ENCODE data around the gene SYTL3. TPM values are rescaled to one million over a fixed set of nuclear protein-coding genes. Genes with fewer than 3 reads are reported as not detected.

The SYTL3 gene
- total RNA-seq, 2 donors from 2014 or later, result 3.7 to 4.4 TPM

DNA sequence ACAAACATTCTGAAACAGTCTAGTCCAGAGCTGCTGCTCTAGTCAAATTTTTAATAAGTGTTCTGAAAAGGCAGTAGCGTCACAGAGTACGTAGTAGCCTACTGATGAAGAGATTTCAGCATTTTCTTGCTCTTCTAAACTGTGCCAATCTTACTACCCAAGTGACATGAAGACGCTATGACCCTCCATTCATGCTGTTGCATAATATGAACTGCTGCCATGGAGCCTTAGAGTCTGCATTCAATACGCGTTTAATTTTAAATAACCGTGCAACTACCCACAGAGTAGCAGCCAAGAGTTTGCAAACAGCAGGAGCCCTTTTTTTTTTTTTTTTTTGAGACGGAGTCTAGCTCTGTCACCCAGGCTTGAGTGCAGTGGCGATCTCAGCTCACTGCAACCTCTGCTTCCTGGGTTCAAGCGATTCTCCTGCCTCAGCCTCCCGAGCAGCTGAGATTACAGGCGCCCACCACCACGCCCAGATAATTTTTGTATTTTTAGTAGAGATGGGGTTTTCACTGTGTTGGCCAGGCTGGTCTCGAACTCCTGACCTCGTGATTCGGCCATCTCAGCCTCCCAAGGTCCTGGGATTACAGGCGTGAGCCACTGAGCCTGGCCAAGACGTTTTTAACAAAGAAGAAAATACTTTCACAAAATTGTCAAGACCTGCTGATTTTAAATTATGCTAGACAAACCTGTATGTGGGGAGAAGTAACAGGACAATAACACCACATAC is 125.0 kb downstream of the SYTL3 start:
- ATAC-seq, result no peak
- intact Hi-C loops (cut with DNase I), result no loop called here
- no peak for DNase-seq

DNA sequence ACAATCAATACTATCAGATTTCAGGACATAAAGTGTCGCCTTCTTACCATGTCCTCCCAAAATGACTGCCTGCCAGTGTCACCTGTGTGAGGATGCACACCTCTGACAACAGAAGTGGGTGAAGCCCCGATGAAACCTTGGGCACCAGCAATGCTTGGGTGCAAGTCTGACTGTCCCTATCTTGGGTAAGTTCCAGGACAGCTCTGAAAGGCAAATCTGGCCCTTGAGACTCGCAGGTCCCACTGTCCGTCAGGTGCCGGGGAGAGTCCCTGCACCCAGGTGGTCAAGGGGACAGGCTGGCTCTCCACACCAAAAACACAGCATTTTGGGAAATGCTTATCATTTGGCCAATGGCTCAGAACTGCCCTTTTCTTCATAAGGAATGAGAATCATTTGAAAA is 126.0 kb downstream of the SYTL3 start:
- intact Hi-C loops (cut with DNase I), result no loop called here
- ATAC-seq (no peak), DNase-seq (no peak)

DNA sequence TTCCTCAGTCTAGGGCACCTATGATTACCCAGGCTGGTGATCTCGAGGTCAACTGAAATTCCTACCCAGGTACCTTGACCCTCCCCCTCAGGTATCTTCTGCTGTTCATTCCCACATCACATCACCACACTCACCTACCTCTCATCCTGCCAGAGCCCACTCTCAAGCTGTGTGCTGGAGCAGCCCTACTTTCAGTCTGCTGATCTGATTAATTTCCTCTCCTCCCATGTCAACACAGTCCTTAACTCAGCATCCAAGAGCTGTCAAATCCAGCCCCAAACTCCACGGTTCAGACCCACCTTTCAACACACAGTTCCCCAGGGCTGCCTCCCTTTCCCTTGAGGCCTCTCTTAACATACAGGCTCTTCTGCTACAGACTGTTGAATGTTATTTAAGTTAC is 126.9 kb downstream of the SYTL3 start:
- intact Hi-C loops (cut with DNase I), result no loop called here
- DNase-seq (no peak), ATAC-seq (no peak)

DNA sequence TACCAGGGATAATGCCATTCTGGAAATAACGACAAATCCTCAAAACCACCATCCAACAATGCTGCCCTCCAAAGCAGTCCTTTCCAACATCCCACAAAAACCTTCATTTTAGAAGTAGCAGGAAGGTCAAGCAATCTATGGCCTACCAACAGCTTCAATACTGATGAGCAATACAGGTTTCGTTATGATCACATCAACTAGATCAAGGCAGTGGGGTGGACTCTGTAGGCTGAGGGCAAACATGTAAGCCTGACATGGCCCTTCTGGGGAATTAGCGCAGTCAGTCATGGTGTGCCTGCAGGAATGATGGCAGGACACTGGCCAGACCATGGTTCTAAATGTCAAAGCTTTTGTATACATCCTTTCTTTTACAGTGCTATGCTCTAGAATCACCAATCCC is 127.7 kb downstream of the SYTL3 start:
- ATAC-seq (no peak), DNase-seq (no peak)
- intact Hi-C loops (cut with DNase I), result no loop called here

DNA sequence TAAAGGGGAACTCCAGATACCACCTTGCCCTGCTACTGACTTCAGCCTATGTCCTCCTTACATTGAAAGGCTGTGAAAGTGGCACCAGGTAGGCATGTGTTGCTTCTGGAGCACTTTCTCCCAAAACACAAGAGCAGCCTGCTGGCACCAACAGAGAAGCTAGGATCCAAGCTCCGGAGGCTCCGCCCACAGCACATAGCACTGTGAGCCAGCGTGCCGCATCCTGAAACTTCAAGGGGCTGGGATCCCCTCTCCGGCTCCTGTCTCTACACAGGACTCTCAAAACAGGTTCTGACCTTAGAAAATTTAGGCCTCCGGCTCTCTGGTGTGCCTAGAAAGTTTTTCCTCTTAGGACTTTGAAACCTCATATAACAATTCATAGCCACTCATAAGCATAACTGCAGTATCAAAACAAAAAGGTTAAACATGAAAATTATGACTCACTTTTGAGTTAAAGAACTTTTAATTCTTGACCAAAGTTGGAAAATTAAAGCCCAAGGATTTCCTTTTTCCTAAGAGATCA is 128.2 kb downstream of the SYTL3 start:
- peak; percentile 7 to 32 for ATAC-seq
- DNase-seq, result no peak
- intact Hi-C loops (cut with DNase I), result no loop called here

DNA sequence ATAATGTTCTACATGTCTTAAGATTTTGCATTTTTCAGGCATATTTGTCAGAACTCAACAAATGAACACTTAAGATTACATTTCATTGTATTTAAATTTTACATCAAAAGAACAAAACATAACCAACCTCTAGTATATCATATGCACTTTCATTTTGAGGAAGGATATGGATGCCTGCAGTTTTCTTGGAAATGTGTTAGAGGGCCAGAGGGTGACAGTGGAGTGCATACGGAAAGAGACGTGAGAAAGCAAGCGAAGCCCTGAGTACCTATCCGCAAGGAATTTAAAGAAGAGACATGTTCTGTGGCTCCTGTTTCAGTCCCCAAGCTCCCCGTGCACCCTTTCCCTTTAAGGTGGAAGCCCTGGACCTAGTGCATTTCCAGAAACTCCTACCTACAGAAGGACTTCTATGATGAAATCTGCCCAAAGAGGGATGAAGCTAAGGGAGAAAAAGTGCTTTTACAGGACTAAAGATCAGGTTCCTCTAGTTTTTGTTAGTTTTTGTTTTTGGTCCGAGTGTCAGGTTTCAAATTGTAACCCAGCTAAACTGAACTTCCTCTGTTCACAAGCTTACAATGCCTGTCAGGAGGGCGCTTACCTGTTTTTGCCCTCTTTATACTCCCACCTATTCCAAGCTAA is 130.5 kb downstream of the SYTL3 start:
- DNase-seq (no peak), ATAC-seq (no peak)
- intact Hi-C loops (cut with DNase I), result no loop called here

DNA sequence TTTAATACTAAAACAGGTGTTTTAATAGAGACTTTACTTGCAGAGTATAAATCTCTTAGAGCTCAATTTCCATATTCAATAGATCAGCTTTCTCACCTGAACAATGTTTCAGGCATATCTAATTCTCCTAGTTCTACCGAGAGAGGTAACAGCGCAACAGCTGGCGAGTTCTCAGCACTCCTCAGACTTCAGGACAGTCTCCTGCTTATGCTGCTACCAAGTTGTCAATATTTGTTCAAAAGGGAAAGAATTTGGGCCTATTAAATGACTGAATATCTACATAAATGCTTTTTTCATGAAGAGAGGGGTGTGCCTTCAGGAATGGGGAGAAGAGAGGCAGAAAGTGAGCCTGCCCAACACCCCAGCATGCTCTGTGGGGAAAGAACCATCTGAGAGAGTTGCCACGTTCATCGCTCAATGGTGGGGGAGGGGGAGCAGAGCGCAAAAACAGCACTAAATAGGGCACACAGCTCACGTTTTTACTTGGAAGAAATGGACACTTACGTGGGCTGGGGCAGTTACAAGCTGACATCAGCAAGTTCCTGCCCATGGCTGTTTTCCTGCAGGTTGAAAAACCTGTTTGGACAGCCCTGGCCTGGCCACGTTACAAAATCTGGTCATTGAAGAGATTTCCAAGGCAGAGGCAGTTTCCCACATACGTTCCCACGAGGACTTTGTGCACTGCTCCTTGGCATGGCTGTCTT is 131.3 kb downstream of the SYTL3 start:
- intact Hi-C loops (cut with DNase I), result no loop called here
- no peak for ATAC-seq

DNA sequence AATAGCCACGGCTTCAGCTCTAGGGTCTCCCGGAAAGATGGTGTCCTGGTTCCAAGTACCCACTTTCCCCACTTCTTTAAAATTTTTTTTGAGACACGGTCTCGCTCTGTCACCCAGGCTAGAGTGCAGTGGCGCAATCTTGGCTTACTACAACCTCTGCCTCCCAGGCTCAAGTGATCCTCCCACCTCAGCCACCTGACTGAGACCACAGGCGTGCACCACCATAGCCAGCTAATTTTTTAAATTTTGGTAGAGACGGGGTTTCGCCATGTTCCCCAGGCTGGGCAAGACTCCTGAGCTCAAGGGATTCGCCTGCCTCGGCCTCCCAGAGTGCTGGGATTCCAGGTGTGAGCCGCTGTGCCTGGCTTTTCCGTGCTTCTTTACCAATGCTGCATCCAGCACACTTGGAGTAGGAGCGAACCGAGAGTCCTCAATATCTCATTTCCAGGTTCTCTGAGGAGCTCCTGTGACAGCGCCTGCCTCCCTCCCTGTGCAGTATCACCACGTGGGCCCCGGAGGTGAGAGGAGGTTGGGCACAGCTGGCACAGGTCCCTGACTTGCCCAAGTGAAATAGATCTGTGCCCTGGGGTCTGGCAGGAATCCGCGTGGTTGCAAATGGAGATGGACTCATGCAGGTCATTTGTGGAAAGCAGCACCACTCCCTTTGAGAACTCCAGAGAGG is 132.0 kb downstream of the SYTL3 start:
- ATAC-seq (peak in 1 of 2 donors; percentile 1), DNase-seq (no peak)
- intact Hi-C loops (cut with DNase I), result no loop called here

More for the DNA sequence above, 131.3 kb downstream of the SYTL3 start:
- DNase-seq, result no peak

DNA sequence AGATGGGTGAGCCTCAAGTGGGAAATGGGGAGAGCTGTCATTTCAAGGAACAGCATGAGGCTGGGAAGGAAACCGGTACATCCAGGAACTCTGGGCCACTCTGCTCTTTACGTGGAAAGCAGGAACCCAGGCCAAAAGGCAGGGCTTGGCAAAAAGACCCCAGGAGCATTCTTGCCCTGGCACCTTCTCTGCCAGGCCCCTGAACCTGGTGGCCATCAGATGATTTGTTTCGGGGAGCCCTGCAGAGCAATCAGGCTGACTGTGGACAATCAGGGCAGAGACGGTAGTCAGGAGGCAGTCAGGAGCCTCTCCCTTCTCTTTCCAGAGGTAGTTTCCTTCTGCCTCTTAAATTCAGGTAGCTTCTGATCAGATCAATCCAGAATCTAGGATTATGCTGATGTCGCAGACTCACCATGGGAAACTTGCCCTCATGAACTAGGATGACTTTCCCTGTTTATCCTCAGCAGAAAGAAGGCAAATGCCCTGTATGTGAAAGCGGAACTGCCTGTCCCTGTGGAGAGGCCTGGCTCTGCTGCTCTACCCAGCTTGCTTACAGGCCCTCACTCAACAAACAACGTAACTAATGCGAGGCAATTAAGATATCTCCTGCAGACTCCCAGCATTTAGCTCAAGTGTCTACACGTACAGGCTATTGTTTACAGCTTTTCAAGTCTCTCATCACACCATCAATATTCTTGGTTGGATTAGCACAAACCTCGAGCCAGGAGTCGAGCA is 132.7 kb downstream of the SYTL3 start:
- intact Hi-C loops (cut with DNase I), result no loop called here
- no peak for DNase-seq
- ATAC-seq, result no peak

DNA sequence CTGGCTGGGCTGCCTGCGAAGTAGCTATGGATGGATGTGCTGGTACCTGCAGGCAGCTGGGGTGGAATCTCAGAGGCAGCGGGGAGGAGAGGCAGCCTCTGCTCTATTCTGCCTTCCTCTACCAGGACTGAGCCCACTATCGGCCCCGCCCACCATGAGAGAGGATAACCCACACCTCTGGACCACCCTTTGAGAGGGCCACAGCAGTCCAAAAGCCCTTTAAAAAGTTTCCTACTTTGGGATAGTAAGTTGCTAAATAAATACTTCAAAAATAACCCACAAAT is 133.3 kb downstream of the SYTL3 start:
- intact Hi-C loops (cut with DNase I), result no loop called here
- DNase-seq, result no peak
- no peak for ATAC-seq

DNA sequence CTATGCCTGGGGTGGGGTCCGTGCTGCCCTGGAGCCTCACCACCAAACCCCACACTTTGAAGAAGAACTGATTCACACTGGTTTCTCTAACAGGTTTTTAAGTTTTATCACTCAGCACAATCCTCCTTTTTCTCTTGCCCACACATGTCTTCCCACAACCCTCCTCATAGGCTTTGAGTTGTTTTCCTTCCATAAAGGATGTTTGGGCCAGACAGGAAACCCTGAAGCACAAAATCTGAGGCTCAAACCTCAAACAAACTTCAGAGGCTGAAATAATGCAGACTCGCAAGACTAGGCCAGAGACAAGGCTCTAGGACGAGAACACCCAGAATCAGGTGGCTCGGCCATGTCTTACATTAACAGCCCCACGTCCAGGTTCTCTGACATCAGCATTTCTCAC is 134.0 kb downstream of the SYTL3 start:
- no peak for ATAC-seq
- DNase-seq, result no peak
- intact Hi-C loops (cut with DNase I), result no loop called here

DNA sequence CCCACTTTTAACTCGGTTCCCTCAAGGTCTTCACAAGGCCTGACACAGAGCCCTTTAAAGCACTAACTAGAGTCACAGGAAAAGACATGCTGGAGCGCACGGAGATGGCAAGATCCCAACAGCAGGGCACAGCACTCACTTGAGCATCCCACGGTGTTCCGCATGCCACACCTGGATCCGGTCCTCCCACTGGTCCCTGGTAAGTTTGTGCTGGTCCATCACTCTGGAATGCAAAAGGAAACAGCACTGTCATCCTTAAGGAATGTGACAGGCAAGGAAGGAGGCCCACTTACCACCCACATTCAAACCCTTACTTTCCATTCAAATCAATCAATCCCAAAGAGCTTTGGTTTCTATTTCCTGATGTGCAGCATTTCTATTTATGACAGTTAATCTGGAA is 134.7 kb downstream of the SYTL3 start:
- intact Hi-C loops (cut with DNase I), result no loop called here
- DNase-seq, result no peak
- no peak for ATAC-seq

DNA sequence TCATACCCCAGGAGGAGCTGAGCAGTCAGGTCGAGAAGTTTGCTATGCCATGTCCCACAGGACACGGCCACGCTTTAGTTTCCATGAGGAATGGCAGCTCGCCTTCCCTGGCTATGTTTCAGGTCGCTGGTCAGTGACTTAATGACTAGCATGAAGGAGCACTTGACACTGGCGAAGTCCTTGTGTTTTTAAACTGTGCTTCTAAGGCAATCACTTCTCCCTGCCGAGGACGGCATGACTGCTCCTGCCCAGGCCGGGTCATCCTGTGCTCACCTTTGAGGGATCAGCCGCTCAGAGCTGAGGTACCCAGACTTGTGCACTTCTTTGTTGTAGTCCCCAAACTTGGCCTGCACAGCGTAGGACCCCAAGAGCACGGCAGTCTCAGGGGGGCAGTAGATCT is 135.2 kb downstream of the SYTL3 start:
- ATAC-seq, result no peak
- intact Hi-C loops (cut with DNase I), result no loop called here
- no peak for DNase-seq

DNA sequence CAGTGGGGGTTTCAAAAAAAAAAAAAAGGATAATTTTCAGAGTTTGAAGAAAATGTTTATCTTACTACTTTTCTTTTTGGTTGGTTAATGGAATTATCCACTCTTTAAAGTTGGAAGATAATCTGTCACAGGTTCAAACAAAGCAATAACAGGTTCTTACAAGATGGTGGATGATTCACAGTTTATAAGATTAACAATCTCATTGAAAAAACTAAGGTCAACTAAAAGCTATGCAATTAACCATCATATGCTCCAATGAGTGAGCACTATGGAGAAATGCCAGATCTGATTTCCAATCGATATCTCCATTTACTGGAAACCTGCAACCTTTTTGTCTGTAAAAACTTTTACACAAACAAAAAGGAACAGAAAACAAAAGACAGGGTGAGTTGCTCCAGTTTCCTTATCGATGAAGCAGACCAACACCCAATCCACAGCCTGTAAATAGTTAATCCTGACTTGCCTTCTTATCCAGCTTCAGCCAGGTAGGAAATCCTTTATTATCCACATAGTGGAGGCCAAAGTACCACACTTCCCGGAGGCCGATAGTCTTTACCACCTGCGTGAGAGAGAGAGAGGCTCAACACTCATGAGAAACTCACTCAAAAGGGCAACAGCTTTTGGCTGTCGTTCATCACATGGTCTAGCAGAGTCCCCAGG is 136.9 kb downstream of the SYTL3 start:
- intact Hi-C loops (cut with DNase I), result no loop called here
- ATAC-seq, result no peak

DNA sequence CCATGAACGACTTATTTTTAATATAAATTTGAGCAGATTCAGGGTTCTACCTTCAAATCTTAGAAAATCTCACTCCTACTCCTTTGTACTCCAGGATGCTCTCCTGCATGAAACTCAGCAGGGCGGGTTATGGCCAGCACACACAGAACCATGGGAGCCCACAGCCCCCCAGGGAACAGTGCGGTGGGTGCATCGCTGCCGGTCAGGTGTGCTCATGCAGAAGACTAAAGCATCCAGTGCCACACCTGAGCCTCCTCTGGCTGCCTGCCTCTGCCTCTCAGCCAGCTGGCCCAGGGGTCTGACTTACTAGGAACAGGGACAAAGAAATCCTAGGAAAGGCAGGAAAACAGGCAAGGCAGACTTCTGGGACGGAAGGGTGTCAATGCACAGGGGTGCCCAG is 137.5 kb downstream of the SYTL3 start:
- no peak for ATAC-seq
- intact Hi-C loops (cut with DNase I), result no loop called here
- DNase-seq, result no peak

More for the DNA sequence above, 136.9 kb downstream of the SYTL3 start:
- no peak for DNase-seq

DNA sequence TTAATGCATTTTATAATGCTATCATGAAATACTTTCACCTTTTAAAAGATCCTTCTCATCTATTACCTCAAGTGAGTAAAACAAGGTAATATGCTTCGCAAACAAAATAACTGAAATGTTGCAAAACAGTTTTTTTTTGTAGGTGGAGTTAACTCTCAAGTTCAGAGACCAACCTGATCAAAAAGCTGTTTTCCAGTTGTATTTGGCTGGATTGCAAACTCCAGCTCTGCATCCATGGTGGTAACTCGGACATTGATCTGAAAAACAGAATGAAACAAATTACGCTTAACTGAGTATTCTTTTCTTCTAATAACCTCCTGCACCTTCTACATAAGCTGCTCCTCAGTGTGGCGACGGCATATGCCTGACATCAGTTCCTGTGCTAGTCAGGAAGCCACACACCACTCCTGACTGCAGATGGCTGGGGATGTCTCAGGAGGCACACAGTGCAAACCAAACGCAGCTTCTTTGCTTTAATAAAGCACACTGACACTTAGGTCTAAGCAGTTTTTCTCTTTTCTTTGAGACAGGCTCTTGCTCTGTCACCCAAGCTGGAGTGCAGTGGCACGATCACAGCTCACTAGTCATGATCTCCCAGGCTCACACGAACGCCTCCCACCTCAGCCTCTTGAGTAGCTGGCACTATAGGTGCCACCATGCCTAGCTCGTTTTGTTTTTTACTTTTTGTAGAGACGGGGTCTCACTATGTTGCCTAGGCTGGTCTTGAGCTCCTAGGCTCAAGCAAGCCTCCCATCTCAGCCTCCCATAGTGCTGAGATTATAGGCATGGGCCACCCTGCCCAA is 139.5 kb downstream of the SYTL3 start:
- intact Hi-C loops (cut with DNase I), result no loop called here
- DNase-seq, result no peak
- ATAC-seq, result peak; percentile 2 to 58

DNA sequence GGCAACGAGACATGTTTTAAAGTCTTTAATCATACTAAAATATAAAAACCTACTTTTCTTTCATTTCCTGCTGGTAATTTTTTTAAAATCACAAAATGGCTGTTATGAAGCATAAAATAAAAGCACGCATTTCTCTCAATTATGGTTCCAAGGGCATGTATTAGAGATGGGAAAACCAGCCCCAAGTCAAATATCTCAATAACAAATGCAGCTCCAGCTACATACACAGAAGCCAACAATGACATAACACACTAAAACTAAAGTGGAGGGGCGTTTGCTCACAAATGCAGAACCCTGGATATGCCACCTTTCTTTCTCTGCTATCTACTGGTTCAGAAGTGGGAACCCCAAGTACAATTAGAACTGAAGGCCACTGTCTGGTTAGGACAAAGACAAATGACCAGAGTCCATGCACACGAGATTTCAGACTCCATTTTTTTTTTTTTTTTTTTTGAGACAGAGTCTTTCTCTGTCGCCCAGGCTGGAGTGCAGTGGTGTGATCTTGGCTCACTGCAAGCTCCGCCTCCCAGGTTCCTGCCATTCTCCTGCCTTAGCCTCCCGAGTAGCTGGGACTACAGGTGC is 141.5 kb downstream of the SYTL3 start:
- ATAC-seq, result no peak
- no peak for DNase-seq
- intact Hi-C loops (cut with DNase I), result loop anchor here in 1 of 2 donors (5.0 to 10.0 kb wide), 2 partner anchors 63 to 181 kb away; no protein-coding TSS in a partner anchor

All from left cardiac atrium (tissue), 4 donors.